Mesendoderm (in vitro differentiated cells): ENCODE results near the gene SYMPK.

ENCODE experiments used
- DNase-seq: peaks from one replicate; pipeline ENCODE4 v3.0.0; 2013
- H2AK5ac ChIP-seq: 2 replicates; pipeline ENCODE4 v1.6.1; 2013; ENCODE audit warnings: low read length, inconsistent platforms
- H2BK120ac ChIP-seq: 2 replicates; pipeline ENCODE4 v1.6.1; 2013; ENCODE audit warnings: low read depth, mild to moderate bottlenecking, low read length, moderate library complexity, mixed read lengths
- H2BK15ac ChIP-seq: replicated peaks from 2 replicates; pipeline ENCODE4 v1.6.1; 2013; ENCODE audit warnings: low read depth, mild to moderate bottlenecking, moderate library complexity
- H2BK5ac ChIP-seq: 2 replicates; pipeline ENCODE4 v1.6.1; 2013; ENCODE audit warnings: low read length, inconsistent platforms
- H3K18ac ChIP-seq: 2 replicates; pipeline ENCODE4 v1.6.1; 2013; ENCODE audit warnings: mild to moderate bottlenecking, low read length, mixed read lengths
- H3K23ac ChIP-seq: one replicate; pipeline ENCODE4 v1.6.1; 2013; ENCODE audit warnings: low read length
- H3K27ac ChIP-seq: 2 replicates; pipeline ENCODE4 v1.5.1; 2013; ENCODE audit warnings: low read depth, mild to moderate bottlenecking, inconsistent platforms, low read length, moderate library complexity
- H3K27me3 ChIP-seq: 2 replicates; pipeline ENCODE4 v1.6.1; 2013; ENCODE audit warnings: low read length, control low read depth, mild to moderate bottlenecking, inconsistent platforms; ENCODE audit not compliant: insufficient read depth, poor library complexity
- H3K36me3 ChIP-seq: 2 replicates; pipeline ENCODE4 v1.6.1; 2013; ENCODE audit warnings: low read length, inconsistent platforms; ENCODE audit not compliant: control insufficient read depth, insufficient read depth
- H3K4ac ChIP-seq: one replicate; pipeline ENCODE4 v1.6.1; 2013; ENCODE audit warnings: low read depth, mild to moderate bottlenecking, low read length, moderate library complexity
- H3K4me1 ChIP-seq: 2 replicates; pipeline ENCODE4 v1.6.1; 2013; ENCODE audit warnings: low read depth, low read length, inconsistent platforms; ENCODE audit not compliant: control insufficient read depth
- H3K4me2 ChIP-seq: 2 replicates; pipeline ENCODE4 v1.6.1; 2013; ENCODE audit warnings: low read length
- H3K4me3 ChIP-seq: 2 replicates; pipeline ENCODE4 v1.5.1; 2013; ENCODE audit warnings: mild to moderate bottlenecking, low read length
- H3K56ac ChIP-seq: one replicate; pipeline ENCODE4 v1.6.1; 2013; ENCODE audit warnings: low read length
- H3K79me1 ChIP-seq: 2 replicates; pipeline ENCODE4 v1.6.1; 2013; ENCODE audit warnings: low read length, inconsistent platforms
- H3K79me2 ChIP-seq: 2 replicates; pipeline ENCODE4 v1.6.1; 2013; ENCODE audit warnings: mild to moderate bottlenecking, low read length; ENCODE audit not compliant: control insufficient read depth, insufficient read depth
- H3K9ac ChIP-seq: 2 replicates; pipeline ENCODE4 v1.6.1; 2013; ENCODE audit warnings: low read length, inconsistent platforms
- H4K5ac ChIP-seq: one replicate; pipeline ENCODE4 v1.6.1; 2013; ENCODE audit warnings: low read length
- H4K8ac ChIP-seq: one replicate; pipeline ENCODE4 v1.6.1; 2013; ENCODE audit warnings: low read depth, mild to moderate bottlenecking, control low read depth, low read length, moderate library complexity
- WGBS: extraction: QIAGEN DNeasy Blood & Tissue Kit; methylation state at CpG from one replicate; pipeline ENCODE4 v1.1.7; 2013; ENCODE audit warnings: low lambda C conversion rate, missing lambda C conversion rate; ENCODE audit not compliant: insufficient coverage; ENCODE audit errors: extremely low coverage; 5-methylcytosine and 5-hydroxymethylcytosine counted together

Gene SYMPK

GRCh38 chr19:45824041-45824471 is 38.9 kb downstream of the SYMPK start:
- no peak overlapping the region for H3K23ac ChIP-seq
- no peaks in the 10 kb centered on the region for H3K79me2 ChIP-seq
- H2BK120ac ChIP-seq = no peak overlapping the region
- no peak overlapping the region for H3K9ac ChIP-seq
- no peaks in the 10 kb centered on the region for H3K4me1 ChIP-seq
- no peak overlapping the region for H3K27ac ChIP-seq
- H3K56ac ChIP-seq = no peak overlapping the region
- no peak overlapping the region for H3K18ac ChIP-seq
- no peak overlapping the region for H2AK5ac ChIP-seq
- H3K79me1 ChIP-seq = no peaks in the 10 kb centered on the region
- H4K8ac ChIP-seq = no peak overlapping the region
- peaks cover 19% of the 10 kb centered on the region for H3K36me3 ChIP-seq
- no peaks in the 10 kb centered on the region for H3K27me3 ChIP-seq
- no peak overlapping the region for H2BK5ac ChIP-seq
- WGBS = no CpG with 5 or more reads among the region's 12 CpGs
- H4K5ac ChIP-seq = no peak overlapping the region
- no peak overlapping the region for H2BK15ac ChIP-seq
- no peak overlapping the region for H3K4me2 ChIP-seq
- no peak overlapping the region for H3K4ac ChIP-seq
- H3K4me3 ChIP-seq = no peak overlapping the region
- no peak for DNase-seq

DNA sequence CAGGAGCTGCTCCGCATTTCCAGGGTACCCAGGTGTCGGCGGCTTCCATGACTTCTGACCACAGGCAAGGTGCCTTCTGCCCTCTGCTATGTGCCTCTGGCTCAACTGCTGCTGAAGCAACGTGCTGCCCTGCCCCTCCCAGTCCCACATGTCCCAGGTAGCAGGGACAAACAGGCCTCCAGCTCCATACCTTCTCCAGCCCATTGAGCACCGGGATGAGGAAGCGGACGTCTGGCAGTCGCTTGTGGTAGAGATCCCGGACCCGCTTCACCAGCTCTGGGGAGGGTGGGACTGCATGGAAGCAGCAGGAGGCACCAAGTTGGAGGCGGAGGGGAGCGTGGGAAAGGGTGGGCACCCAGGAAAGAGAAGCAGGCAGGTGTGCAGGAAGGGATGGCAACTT is 39.8 kb downstream of the SYMPK start:
- no peak overlapping the region for H3K9ac ChIP-seq
- H3K36me3 ChIP-seq = peaks cover 15% of the 10 kb centered on the region
- no peak overlapping the region for H3K56ac ChIP-seq
- no peak overlapping the region for H2AK5ac ChIP-seq
- H3K4me3 ChIP-seq = no peak overlapping the region
- H3K23ac ChIP-seq = no peak overlapping the region
- H3K27me3 ChIP-seq = no peaks in the 10 kb centered on the region
- H3K4me1 ChIP-seq = no peaks in the 10 kb centered on the region
- no peaks in the 10 kb centered on the region for H3K79me1 ChIP-seq
- H2BK15ac ChIP-seq = no peak overlapping the region
- no peaks in the 10 kb centered on the region for H3K79me2 ChIP-seq
- H4K5ac ChIP-seq = no peak overlapping the region
- no peak overlapping the region for H3K4me2 ChIP-seq
- H3K27ac ChIP-seq = no peak overlapping the region
- no peak overlapping the region for H4K8ac ChIP-seq
- H2BK5ac ChIP-seq = no peak overlapping the region
- H2BK120ac ChIP-seq = no peak overlapping the region
- H3K4ac ChIP-seq = no peak overlapping the region
- no CpG with 5 or more reads among the region's 12 CpGs for WGBS
- no peak overlapping the region for H3K18ac ChIP-seq
- no peak for DNase-seq

DNA sequence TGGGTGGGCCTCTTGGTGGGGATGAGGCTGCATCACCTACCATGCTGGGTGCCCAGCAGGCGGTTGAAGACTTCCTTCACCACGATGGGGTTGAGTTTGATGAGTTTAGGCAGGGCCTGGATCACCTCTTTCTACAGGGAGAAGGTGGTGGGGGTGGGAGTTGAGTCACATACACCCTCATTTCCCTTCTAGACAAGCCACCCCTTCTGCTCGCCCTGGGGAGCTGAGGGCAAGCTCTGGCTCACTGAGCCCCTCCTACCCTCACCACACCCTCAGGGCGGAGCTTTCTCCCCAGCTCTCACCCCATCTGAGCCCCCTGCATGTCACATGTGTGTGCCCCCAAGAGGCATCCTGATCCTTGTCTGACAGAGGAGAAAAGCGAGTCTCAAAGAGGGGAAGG is 40.2 kb downstream of the SYMPK start:
- DNase-seq = no peak
- Histone ChIP-seq H3K18ac (no peak overlapping the region), H4K8ac (no peak overlapping the region), H2BK15ac (no peak overlapping the region), H3K23ac (no peak overlapping the region), H3K79me2 (no peaks in the 10 kb centered on the region), H3K9ac (no peak overlapping the region), H3K27me3 (no peaks in the 10 kb centered on the region), H2BK120ac (no peak overlapping the region), H2BK5ac (no peak overlapping the region), H3K27ac (no peak overlapping the region), H3K4me3 (no peak overlapping the region), H2AK5ac (no peak overlapping the region), H3K4me1 (peaks cover 2% of the 10 kb centered on the region), H3K56ac (no peak overlapping the region), H4K5ac (no peak overlapping the region), H3K4ac (no peak overlapping the region), H3K79me1 (no peaks in the 10 kb centered on the region), H3K36me3 (peaks cover 15% of the 10 kb centered on the region), H3K4me2 (no peak overlapping the region)
- WGBS = no CpG with 5 or more reads among the region's 5 CpGs

- Histone ChIP-seq H3K18ac (no peak overlapping the region), H3K4ac (no peak overlapping the region)
Observed at GRCh38 chr19:45821570-45821969, 41.4 kb downstream of the SYMPK start.

DNA sequence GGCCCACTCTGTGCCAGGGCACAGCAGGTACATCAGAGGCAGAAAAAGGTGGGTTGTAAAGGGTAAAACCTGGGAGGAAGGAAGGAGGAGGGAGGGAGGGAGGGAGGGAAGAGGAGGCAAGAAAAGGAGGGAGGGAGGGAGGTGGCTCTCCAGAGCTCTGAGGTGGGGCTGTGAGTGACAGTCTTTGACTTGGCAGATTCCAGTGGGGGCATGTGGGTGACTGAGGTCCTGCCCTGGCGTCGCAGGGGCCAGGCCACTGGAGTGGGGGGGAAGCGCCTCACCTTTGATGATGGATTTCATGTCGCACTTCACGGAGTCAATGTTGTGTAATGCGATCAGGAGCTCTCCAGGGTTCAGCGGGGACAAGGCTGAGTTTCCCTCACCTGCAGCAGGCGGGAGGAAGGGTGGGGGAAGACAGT is 41.8 kb downstream of the SYMPK start:
- Histone ChIP-seq H3K4me3 (no peak overlapping the region), H2BK120ac (no peak overlapping the region), H2AK5ac (no peak overlapping the region), H2BK5ac (no peak overlapping the region), H3K56ac (no peak overlapping the region), H3K23ac (no peak overlapping the region), H3K4me1 (peaks cover 4% of the 10 kb centered on the region), H2BK15ac (no peak overlapping the region), H3K79me1 (no peaks in the 10 kb centered on the region), H3K4me2 (no peak overlapping the region), H4K8ac (no peak overlapping the region), H4K5ac (no peak overlapping the region), H3K79me2 (no peaks in the 10 kb centered on the region), H3K9ac (no peak overlapping the region), H3K36me3 (peaks cover 15% of the 10 kb centered on the region), H3K27ac (no peak overlapping the region), H3K18ac (no peak overlapping the region), H3K4ac (no peak overlapping the region), H3K27me3 (no peaks in the 10 kb centered on the region)
- no peak for DNase-seq
- no CpG with 5 or more reads among the region's 8 CpGs for WGBS

More at GRCh38 chr19:45821570-45821969, 41.4 kb downstream of the SYMPK start:
- no peak overlapping the region for H4K5ac ChIP-seq
- no peak overlapping the region for H3K4me3 ChIP-seq
- no peak for DNase-seq
- no peak overlapping the region for H3K4me2 ChIP-seq
- H2BK15ac ChIP-seq = no peak overlapping the region
- no peak overlapping the region for H2AK5ac ChIP-seq
- H3K23ac ChIP-seq = no peak overlapping the region
- H3K27ac ChIP-seq = no peak overlapping the region
- H3K79me2 ChIP-seq = no peaks in the 10 kb centered on the region
- no peaks in the 10 kb centered on the region for H3K79me1 ChIP-seq
- H3K56ac ChIP-seq = no peak overlapping the region
- no peaks in the 10 kb centered on the region for H3K27me3 ChIP-seq
- H2BK5ac ChIP-seq = no peak overlapping the region
- H3K4me1 ChIP-seq = peaks cover 4% of the 10 kb centered on the region
- H3K9ac ChIP-seq = no peak overlapping the region
- no CpG with 5 or more reads among the region's 10 CpGs for WGBS
- no peak overlapping the region for H4K8ac ChIP-seq
- no peak overlapping the region for H2BK120ac ChIP-seq
- H3K36me3 ChIP-seq = peaks cover 15% of the 10 kb centered on the region

GRCh38 chr19:45820413-45821102 is 42.4 kb downstream of the SYMPK start:
- H3K4me3 ChIP-seq = no peak overlapping the region
- no peak overlapping the region for H3K4me2 ChIP-seq
- H3K27me3 ChIP-seq = no peaks in the 10 kb centered on the region
- H3K36me3 ChIP-seq = peaks cover 15% of the 10 kb centered on the region
- no peak overlapping the region for H2BK120ac ChIP-seq
- H3K4me1 ChIP-seq = peaks cover 4% of the 10 kb centered on the region
- H3K9ac ChIP-seq = no peak overlapping the region
- H3K18ac ChIP-seq = no peak overlapping the region
- H3K4ac ChIP-seq = no peak overlapping the region
- H2BK5ac ChIP-seq = no peak overlapping the region
- H4K8ac ChIP-seq = no peak overlapping the region
- no peak overlapping the region for H4K5ac ChIP-seq
- no peak overlapping the region for H2BK15ac ChIP-seq
- H3K56ac ChIP-seq = no peak overlapping the region
- H2AK5ac ChIP-seq = no peak overlapping the region
- no peaks in the 10 kb centered on the region for H3K79me1 ChIP-seq
- no peaks in the 10 kb centered on the region for H3K79me2 ChIP-seq
- no CpG with 5 or more reads among the region's 20 CpGs for WGBS
- H3K27ac ChIP-seq = no peak overlapping the region
- H3K23ac ChIP-seq = no peak overlapping the region
- no peak for DNase-seq
